Activated T-helper 2 cell treated with anti-CD3 and anti-CD28 coated beads, Interferon-gamma antibody, Interleukin-2, Interleukin-4, amounts not matched to agents 10 μg/mL and 5 μg/mL and 100 μg/mL, durations not matched to agents 14 hours and 24 hours and 36 hours (primary cell): ENCODE data around the gene INO80. TPM values are rescaled to one million over a fixed set of nuclear protein-coding genes. Genes with fewer than 3 reads are reported as not detected.
A peak's percentile ranks its signal among the peaks of the same experiment; 100 is the strongest.
"Not testable (repeated sequence)": the region's sequence is repeated elsewhere in the genome, so short reads cannot be mapped to it uniquely, and the experiment has no call there.

ENCODE experiments used
- DNase-seq: peaks from one replicate; pipeline ENCODE4 v3.0.0; 2021; ENCODE audit warnings: low spot score
- H3K27ac Mint-ChIP-seq: one replicate; pipeline ENCODE4 v1.8.0; 2021; ENCODE audit warnings: mixed read lengths
- H3K27me3 Mint-ChIP-seq: one replicate; pipeline ENCODE4 v1.8.0; 2021; ENCODE audit warnings: low read depth, mixed read lengths
- H3K36me3 Mint-ChIP-seq: one replicate; pipeline ENCODE4 v1.8.0; 2021; ENCODE audit warnings: low read depth, mixed read lengths
- H3K4me1 Mint-ChIP-seq: one replicate; pipeline ENCODE4 v1.8.0; 2021; ENCODE audit warnings: low read depth, mixed read lengths
- H3K4me3 Mint-ChIP-seq: one replicate; pipeline ENCODE4 v1.8.0; 2021; ENCODE audit warnings: low read depth, mild to moderate bottlenecking, moderate library complexity, mixed read lengths
- H3K9me3 Mint-ChIP-seq: one replicate; pipeline ENCODE4 v1.8.0; 2021; ENCODE audit warnings: mixed read lengths
- intact Hi-C: fragments of 100-400 bp; cut with micrococcal nuclease; formaldehyde crosslinking; loops from one replicate; pipeline ENCODE4 v1.15.1; 2023
- total RNA-seq: library from RNA; stranded (reverse); gene quantifications from 2 replicates; pipeline ENCODE4 v1.2.3, GENCODE V29; 2022

The INO80 gene
- total RNA-seq, 1 donor from 2014 or later, result 33.2 TPM

DNA sequence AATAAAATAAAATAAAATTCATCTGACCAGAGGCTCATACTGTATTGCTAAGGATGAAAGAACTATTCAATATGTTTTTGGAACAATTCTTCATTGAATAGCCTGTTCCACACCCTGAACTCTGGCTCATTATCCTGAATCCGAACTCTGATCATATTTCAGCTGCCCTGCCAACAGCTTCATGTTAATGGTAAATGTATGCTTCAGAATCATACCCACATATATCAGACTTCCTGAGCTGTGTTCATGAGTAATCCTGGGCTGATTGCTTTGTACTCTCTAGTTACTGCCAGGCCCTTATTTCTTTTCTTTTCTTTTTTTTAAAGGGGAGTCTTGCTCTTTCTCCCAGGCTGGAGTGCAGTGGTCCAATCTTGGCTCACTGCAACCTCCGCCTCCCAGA lies 11.8 kb downstream of the INO80 start:
- H3K36me3 Mint-ChIP-seq, result peaks cover 29% of the 10 kb centered on the region
- no peak for DNase-seq
- peaks cover 3% of the 10 kb centered on the region for H3K4me1 Mint-ChIP-seq
- H3K27me3 Mint-ChIP-seq, result no peaks in the 10 kb centered on the region
- no peaks in the 10 kb centered on the region for H3K9me3 Mint-ChIP-seq
- intact Hi-C loops, result no loop called here
- H3K27ac Mint-ChIP-seq, result no peak overlapping the region
- no peak overlapping the region for H3K4me3 Mint-ChIP-seq

DNA sequence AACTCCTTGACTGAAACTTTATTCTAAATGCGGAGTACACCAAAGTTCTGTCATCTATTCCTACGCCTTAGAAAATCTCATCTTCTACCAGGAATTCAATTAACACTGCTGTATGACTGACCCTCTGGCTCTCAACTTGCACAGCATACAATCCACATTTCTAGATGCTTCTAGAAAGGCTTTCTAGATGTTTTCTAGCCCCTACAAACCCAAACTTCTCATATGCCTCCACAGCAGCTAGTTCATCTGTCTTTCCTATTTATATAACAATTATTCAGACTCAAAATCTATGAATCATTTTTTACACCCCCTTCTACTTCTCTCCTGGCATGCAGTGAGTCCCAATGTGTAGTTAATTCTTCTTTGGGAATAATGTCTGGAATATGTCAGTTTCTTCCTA lies 13.2 kb downstream of the INO80 start:
- Mint-ChIP-seq H3K27me3 (no peaks in the 10 kb centered on the region), H3K9me3 (no peaks in the 10 kb centered on the region), H3K4me3 (no peak overlapping the region), H3K27ac (peak overlapping the region; percentile 17), H3K4me1 (peaks cover 3% of the 10 kb centered on the region), H3K36me3 (peaks cover 24% of the 10 kb centered on the region)
- DNase-seq, result no peak
- intact Hi-C loops, result no loop called here

DNA sequence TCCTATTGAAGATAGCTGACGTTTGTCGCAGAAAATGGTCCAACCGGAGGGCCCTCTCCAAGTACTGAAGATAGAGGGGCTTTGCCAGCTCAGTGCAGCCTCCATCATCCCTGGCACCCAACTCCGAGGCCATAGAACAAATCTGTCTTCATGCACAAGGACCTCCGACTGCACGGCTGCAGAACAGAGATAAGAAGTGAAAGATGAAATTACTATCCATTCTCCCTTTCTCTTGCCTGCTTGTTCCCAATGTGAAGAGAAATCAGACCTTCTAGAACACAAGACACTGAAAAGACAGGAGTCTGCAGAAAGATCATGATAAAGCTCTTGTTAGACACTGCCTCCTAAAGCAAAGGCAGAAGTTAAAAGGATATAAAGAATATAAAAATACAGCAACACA lies 19.9 kb downstream of the INO80 start:
- Mint-ChIP-seq H3K9me3 (no peaks in the 10 kb centered on the region), H3K27me3 (no peaks in the 10 kb centered on the region), H3K27ac (peak overlapping the region; percentile 3), H3K36me3 (peaks cover 55% of the 10 kb centered on the region), H3K4me1 (peaks cover 2% of the 10 kb centered on the region), H3K4me3 (no peak overlapping the region)
- no peak for DNase-seq
- intact Hi-C loops, result no loop called here

DNA sequence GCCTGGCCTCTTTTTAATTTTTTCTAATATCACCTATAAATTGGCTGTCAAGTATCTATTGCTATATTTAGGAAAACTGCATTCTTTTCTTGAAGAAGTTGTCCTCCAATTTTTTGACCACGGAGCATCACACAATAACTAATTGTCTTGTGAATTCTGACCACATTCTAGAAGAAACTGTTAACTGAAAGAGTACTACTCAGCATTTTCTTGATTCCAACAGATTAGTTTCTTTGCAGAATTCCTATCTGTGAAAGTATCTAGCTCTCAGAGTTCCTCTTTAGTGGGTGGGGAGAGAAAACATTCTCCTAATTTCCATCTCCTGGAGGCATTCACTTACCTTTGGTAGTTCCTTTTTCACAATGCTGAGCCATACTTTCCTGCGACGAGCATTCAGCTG lies 31.1 kb downstream of the INO80 start:
- Mint-ChIP-seq H3K27me3 (no peaks in the 10 kb centered on the region), H3K4me1 (peaks cover 7% of the 10 kb centered on the region), H3K4me3 (no peak overlapping the region), H3K9me3 (no peaks in the 10 kb centered on the region), H3K36me3 (peaks cover 77% of the 10 kb centered on the region), H3K27ac (no peak overlapping the region)
- no peak for DNase-seq
- intact Hi-C loops, result no loop called here

DNA sequence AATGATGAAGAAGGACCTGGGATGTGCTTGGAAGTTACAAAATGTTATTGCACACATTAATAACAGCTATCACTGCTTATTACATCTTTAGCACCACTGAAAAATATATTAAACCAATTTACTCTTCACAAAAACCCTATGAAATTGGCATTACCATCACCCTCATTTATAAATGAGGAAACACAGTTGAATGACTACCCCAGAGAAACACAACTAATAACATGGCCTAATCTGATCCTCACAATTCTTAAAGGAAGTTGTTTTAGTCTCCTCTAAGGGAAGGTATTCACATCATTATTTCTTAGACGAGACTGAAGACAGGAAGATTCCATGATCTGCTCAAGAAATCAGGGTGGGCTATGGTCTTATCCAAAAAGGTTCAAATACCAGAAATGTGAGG lies 35.9 kb downstream of the INO80 start:
- Mint-ChIP-seq H3K36me3 (peaks cover 64% of the 10 kb centered on the region), H3K27me3 (no peaks in the 10 kb centered on the region), H3K4me1 (no peaks in the 10 kb centered on the region), H3K27ac (no peak overlapping the region), H3K9me3 (no peaks in the 10 kb centered on the region), H3K4me3 (no peak overlapping the region)
- intact Hi-C loops, result no loop called here
- no peak for DNase-seq

DNA sequence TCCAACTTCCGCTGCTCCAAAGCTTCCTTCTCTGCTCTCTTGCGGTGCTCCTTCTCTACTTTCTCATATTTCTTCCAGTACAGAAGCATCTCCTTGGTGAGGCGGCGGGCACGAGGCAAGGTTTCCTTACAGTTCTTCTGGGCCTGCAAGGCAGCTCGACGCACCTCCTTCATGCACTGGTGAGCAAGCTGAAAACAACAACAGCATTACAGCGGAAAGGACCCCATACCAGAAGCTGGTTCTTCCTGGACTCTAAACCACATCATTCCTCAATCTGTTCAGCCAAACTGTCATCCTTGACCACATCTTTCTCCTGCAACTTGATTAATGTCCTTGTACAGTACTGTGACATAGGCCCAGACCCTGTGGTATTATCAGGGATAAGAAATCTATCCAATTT lies 36.4 kb downstream of the INO80 start:
- no peak overlapping the region for H3K4me3 Mint-ChIP-seq
- H3K27me3 Mint-ChIP-seq, result no peaks in the 10 kb centered on the region
- H3K9me3 Mint-ChIP-seq, result no peaks in the 10 kb centered on the region
- no peak for DNase-seq
- no peak overlapping the region for H3K27ac Mint-ChIP-seq
- intact Hi-C loops, result no loop called here
- peaks cover 64% of the 10 kb centered on the region for H3K36me3 Mint-ChIP-seq
- H3K4me1 Mint-ChIP-seq, result no peaks in the 10 kb centered on the region

DNA sequence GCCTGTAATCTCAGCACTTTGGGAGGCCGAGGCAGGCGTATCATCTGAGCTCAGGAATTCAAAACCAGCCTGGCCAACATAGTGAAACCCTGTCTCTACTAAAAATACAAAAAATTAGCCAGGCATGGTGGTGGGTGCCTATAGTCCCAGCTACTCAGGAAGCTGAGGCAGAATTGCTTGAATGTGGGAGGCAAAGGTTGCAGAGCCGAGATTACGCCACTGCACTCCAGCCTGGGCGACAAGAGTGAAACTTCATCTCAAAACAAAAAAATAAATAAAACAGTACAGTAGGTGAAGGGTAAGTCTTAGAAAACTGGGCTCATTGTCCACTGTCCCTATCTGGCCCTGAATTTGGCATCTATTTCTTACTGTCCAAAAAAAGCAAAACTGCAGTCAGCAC lies 37.2 kb downstream of the INO80 start:
- peaks cover 70% of the 10 kb centered on the region for H3K36me3 Mint-ChIP-seq
- H3K4me1 Mint-ChIP-seq, H3K27ac Mint-ChIP-seq, DNase-seq, H3K4me3 Mint-ChIP-seq, intact Hi-C loops, H3K9me3 Mint-ChIP-seq, H3K27me3 Mint-ChIP-seq: not testable (repeated sequence)

DNA sequence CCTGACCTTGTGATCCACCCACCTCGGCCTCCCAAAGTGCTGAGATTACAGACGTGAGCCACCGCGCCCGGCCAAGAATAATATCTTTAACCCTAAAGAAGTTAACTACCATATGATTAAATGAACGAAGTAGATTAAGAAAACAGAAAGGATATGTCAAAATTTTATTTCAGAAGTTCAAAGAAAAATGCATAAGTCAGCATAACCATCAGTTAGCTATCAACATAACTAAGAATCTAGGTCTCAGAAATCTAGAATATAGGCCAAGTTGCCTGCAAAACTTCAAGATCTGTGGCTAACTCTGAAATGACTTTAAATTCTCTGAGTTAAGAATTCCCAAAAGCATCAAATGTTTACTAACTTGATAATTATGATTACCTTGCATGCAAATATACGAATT lies 38.0 kb downstream of the INO80 start:
- intact Hi-C loops, result no loop called here
- H3K4me1 Mint-ChIP-seq, result no peaks in the 10 kb centered on the region
- H3K36me3 Mint-ChIP-seq, result peaks cover 71% of the 10 kb centered on the region
- H3K27ac Mint-ChIP-seq, result no peak overlapping the region
- no peaks in the 10 kb centered on the region for H3K27me3 Mint-ChIP-seq
- H3K4me3 Mint-ChIP-seq, result no peak overlapping the region
- no peaks in the 10 kb centered on the region for H3K9me3 Mint-ChIP-seq
- DNase-seq, result no peak

DNA sequence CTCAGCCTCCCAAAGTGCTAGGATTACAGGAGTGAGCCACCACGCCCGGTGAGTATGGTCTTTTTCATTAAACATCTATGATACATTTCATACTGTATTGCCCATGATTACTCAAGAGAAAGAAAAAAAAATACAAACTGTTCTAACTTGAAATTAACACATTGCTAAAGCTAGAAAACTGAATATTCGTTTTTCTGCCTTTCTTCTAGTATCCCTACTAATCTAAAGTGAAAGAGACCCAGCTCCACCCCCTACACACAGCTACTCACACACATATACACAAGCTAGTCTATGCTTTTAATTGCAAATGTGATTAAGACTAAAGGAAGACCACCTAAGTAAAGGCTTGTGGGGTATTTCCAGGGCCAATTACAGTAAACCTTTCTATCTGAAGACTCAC lies 43.1 kb downstream of the INO80 start:
- Mint-ChIP-seq H3K36me3 (peaks cover 66% of the 10 kb centered on the region), H3K4me1 (no peaks in the 10 kb centered on the region), H3K27ac (no peak overlapping the region), H3K4me3 (no peak overlapping the region), H3K27me3 (no peaks in the 10 kb centered on the region), H3K9me3 (no peaks in the 10 kb centered on the region)
- DNase-seq, result no peak
- intact Hi-C loops, result no loop called here

DNA sequence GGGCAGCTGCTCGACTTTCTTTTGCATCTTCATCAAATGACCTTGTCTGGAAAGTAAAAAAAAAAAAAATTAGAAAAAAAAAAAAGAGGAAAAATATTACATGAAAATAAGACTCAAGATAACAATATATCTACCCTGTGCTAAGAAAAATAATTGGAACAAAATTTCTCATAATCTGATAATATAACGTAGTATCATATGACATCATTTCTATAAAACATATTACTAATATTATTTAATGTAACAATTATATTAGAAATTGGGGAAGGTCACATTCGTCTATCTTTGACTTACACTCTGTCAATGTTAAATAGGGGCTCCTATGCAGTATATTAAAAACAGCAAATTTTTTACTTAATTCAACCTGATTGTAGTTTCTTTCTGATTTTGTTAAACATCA lies 44.1 kb downstream of the INO80 start:
- H3K9me3 Mint-ChIP-seq, result no peaks in the 10 kb centered on the region
- no peak for DNase-seq
- intact Hi-C loops, result no loop called here
- no peak overlapping the region for H3K4me3 Mint-ChIP-seq
- H3K27me3 Mint-ChIP-seq, result no peaks in the 10 kb centered on the region
- peaks cover 68% of the 10 kb centered on the region for H3K36me3 Mint-ChIP-seq
- H3K4me1 Mint-ChIP-seq, result no peaks in the 10 kb centered on the region
- H3K27ac Mint-ChIP-seq, result no peak overlapping the region

DNA sequence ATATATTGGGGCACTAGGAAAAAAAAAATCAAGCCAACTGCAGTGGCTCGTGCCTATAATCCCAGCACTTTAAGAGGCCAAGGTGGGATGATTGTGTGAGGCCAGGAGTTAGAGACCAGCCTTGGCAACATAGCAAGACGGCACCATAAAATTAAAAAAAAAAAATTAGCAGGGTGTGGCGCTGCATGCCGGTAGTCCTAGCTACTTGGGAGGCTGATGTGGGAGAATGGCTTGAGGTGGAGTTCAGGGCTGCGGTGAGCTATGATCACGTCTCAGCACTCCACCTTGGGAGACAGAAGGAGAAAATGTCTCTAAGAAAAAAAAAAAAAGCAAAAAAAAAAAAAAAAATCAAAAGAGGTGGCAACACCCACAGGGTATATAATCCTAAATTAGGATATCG lies 49.6 kb downstream of the INO80 start:
- DNase-seq, result no peak
- H3K36me3 Mint-ChIP-seq, result peaks cover 76% of the 10 kb centered on the region
- H3K9me3 Mint-ChIP-seq, result peaks cover 4% of the 10 kb centered on the region
- no peaks in the 10 kb centered on the region for H3K27me3 Mint-ChIP-seq
- intact Hi-C loops, result no loop called here
- H3K4me3 Mint-ChIP-seq, result no peak overlapping the region
- no peak overlapping the region for H3K27ac Mint-ChIP-seq
- no peaks in the 10 kb centered on the region for H3K4me1 Mint-ChIP-seq

DNA sequence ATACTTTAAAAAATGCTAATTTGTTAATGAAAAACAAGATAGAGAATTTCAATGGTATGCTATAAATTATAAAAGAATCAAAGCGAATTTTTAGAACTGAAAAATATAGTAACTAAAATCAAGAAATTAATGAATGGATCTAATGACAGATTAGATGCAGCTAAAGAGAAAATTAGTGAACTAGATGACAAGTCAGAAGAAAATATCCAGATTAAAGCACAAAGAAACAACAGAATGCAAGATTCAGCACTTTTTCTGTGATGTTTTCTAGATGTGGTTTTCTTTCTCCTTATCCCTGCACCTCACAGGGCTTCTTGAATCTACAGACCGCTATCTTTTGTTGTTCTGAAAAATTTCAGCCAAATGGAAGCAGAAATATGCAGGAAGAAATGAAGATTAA lies 54.4 kb downstream of the INO80 start:
- H3K4me1 Mint-ChIP-seq, result no peaks in the 10 kb centered on the region

DNA sequence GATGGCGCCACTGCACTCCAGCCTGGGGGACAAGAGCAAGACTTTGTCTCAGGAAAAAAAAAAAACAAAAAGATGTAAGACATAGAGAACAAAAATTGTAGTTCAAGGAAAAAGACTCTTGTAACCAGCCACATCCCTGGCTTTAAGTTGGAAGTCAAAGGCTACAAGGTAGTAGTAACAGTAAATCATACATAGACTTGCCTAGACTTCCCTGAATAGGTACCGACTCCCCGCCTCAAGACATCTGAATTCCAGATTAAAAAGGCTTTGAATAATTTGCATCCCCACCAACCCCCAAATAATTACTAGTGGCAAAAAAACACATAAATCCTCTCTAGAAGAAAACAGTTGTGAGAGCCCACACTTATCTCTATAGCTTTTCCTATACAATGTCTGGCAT lies 55.6 kb downstream of the INO80 start:
- Mint-ChIP-seq H3K27ac (no peak overlapping the region), H3K36me3 (peaks cover 89% of the 10 kb centered on the region), H3K4me3 (no peak overlapping the region), H3K9me3 (peaks cover 8% of the 10 kb centered on the region), H3K27me3 (no peaks in the 10 kb centered on the region), H3K4me1 (no peaks in the 10 kb centered on the region)
- DNase-seq, result no peak
- intact Hi-C loops, result no loop called here

More for the DNA sequence above, 54.4 kb downstream of the INO80 start:
- no peak for DNase-seq
- intact Hi-C loops, result no loop called here
- H3K36me3 Mint-ChIP-seq, result peaks cover 83% of the 10 kb centered on the region
- no peak overlapping the region for H3K4me3 Mint-ChIP-seq
- H3K27ac Mint-ChIP-seq, result no peak overlapping the region
- H3K27me3 Mint-ChIP-seq, result no peaks in the 10 kb centered on the region
- H3K9me3 Mint-ChIP-seq, result peaks cover 8% of the 10 kb centered on the region

DNA sequence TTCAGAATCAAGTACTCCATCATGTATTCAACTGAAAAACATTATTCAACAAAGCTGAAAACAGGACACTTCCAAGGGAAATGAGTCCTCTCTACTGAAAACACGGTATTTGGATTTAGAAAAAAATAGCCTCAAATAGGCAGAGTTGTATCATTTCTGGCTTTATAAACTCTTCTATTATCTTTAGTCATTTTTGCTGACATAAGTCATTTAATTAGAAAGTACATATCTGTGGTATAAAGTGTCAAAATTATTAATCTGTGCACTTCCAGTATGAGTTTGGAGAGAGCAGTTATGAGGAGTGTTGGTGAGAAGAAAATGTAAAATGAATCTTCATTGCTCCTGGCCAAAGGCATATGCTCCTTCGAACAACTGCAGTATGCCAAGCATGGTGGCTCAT lies 59.3 kb downstream of the INO80 start:
- Mint-ChIP-seq H3K27me3 (no peaks in the 10 kb centered on the region), H3K4me1 (no peaks in the 10 kb centered on the region), H3K9me3 (peaks cover 6% of the 10 kb centered on the region), H3K27ac (no peak overlapping the region), H3K4me3 (no peak overlapping the region), H3K36me3 (peaks cover 87% of the 10 kb centered on the region)
- intact Hi-C loops, result no loop called here
- DNase-seq, result no peak
